Stimulated activated CD4-positive, alpha-beta T cell treated with anti-CD3 and anti-CD28 coated beads, Interleukin-1b, Interleukin-23, amount 100 ng/mL, for 4 hours (primary cell): ENCODE measurements around the gene LY6G5B.

Experiments
- DNase-seq, 2 donors: peaks; one replicate each; pipeline ENCODE4 v3.0.0-alpha.2; 2020; ENCODE audit warnings: low read depth in 2 of 2

LY6G5B gene

GRCh38 chr6:31715022-31715958 is 45.5 kb downstream of the LY6G5B start, which contains the start of gene LY6G6D:
TSS of gene LY6G6D (plus strand) at chr6:31715348. CDS start at chr6:31715356, 8 bp downstream.
- DNase-seq, result no peak

DNA sequence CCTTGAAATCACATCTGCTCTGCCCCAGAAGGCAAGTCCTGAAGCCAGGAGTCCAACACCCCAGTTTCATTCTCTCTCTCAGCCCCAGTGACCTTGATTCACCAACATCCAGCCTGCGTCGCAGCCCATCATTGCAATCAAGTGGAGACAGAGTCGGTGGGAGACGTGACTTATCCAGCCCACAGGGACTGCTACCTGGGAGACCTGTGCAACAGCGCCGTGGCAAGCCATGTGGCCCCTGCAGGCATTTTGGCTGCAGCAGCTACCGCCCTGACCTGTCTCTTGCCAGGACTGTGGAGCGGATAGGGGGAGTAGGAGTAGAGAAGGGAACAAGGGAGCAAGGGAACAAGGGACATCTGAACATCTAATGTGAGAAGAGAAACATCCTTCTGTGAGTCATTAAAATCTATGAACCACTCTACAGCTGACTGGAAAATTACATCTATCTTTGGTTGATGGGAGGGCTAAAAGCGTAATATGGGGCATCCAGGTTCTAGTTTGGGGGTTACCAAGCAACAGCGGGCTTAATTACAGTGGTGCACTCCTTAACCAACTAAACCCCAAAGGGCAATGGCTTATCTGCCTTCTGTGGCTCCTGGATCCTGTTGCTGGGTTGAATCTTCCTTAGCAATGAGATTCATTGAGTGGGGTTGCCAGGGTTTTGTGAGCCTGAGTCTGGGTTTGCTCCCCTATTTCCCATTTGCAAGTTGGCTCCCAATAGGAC is 47.9 kb downstream of the LY6G5B start:
- no peak for DNase-seq

GRCh38 chr6:31718265-31718664 is 48.5 kb downstream of the LY6G5B start:
- DNase-seq, result no peak

GRCh38 chr6:31719001-31719400 is 49.2 kb downstream of the LY6G5B start:
- no peak for DNase-seq

DNA sequence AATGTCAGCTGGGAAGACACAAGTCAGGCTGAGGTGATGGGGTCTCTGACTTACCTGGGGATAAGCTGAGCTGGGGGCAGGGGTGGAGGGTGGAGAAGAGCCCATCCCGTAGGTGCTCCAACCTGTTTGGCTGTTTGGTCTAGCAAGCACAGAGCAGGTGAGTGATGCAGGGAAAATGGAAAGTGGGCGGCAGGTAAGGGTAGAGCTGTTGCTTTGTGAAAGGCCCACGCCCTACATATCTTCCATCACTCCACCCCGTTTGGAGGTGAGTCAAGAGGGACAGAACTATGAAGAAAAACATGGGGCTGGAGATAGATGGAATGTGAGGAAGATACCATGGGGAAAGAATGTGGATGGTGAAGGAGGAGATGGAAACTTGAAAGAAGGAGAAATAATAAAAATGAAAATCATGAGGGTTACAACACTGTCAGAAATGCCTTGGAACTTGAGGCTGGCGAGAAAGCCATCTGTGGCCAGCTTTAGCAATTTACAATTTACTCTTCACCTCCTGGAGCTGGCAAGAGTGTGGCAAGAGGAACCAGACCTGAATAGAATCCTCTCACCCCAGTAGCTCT is 50.5 kb downstream of the LY6G5B start:
- no peak for DNase-seq

- no peak for DNase-seq
Observed at GRCh38 chr6:31721351-31722020, 51.7 kb downstream of the LY6G5B start, which contains the start of gene LY6G6C. TSS of gene LY6G6C (minus strand) at chr6:31721746. CDS start at chr6:31721679, 67 bp downstream.

GRCh38 chr6:31722173-31722572 is 52.4 kb downstream of the LY6G5B start:
- DNase-seq, result no peak
